Activated gamma-delta T cell (primary cell): ENCODE measurements around the gene ADRA2B.
"Not testable (repeated sequence)": the region's sequence is repeated elsewhere in the genome, so short reads cannot be mapped to it uniquely, and the experiment has no call there.

ENCODE experiments used
- DNase-seq: peaks from one replicate; lab custom pipeline; 2025; lab: John Stamatoyannopoulos, UW

ADRA2B gene

GRCh38 chr2:96089356-96090195 is 26.8 kb downstream of the ADRA2B start:
- no peak for DNase-seq

DNA sequence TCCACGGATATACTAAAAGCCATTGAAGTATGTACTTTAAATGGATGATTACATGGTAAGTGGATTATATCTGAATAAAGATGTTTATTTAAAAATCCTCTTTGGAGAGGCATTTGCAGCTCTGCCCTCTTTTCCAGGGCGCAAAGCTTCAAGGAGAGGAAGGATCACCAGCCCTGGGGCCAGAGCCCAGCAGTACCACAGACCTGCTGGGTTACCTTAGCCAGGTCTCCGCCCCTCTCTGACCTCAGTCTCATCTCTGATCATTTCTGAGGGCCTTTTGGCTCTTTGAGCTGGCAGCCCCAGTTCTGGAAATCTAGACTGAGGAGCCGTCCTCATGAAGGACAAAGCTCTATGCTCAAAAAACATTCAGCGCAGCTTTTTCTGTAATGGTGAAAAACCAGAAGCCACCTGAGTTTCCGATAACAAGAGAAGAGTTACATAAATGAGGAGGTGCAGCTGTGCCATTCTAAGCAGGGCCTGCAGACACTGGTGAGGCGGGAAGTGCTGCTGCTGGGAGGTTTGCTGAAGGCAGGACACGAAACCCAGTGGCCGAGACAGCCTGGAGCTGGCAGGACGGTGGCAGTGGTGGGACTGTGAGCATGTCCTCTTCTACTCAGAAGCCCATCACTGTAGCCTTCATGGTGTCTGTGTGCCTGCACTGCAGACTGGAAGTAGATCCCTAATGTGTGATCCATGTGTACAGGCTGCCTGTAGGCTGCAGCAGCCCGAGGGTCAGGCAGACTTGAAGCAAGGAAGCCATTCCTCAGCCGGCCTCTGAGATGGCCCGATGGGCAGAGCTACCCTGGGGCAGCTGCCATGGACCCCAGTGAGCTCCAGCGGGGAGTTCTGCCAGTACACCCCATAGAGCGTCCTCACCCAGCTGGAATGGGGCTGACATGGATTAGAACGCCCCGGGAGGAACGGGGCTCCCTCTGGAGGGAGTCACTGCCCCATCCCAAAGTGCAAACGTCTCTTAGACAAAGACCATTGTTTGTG is 27.7 kb downstream of the ADRA2B start:
- DNase-seq = no peak

GRCh38 chr2:96087130-96087529 is 29.2 kb downstream of the ADRA2B start:
- DNase-seq = no peak

DNA sequence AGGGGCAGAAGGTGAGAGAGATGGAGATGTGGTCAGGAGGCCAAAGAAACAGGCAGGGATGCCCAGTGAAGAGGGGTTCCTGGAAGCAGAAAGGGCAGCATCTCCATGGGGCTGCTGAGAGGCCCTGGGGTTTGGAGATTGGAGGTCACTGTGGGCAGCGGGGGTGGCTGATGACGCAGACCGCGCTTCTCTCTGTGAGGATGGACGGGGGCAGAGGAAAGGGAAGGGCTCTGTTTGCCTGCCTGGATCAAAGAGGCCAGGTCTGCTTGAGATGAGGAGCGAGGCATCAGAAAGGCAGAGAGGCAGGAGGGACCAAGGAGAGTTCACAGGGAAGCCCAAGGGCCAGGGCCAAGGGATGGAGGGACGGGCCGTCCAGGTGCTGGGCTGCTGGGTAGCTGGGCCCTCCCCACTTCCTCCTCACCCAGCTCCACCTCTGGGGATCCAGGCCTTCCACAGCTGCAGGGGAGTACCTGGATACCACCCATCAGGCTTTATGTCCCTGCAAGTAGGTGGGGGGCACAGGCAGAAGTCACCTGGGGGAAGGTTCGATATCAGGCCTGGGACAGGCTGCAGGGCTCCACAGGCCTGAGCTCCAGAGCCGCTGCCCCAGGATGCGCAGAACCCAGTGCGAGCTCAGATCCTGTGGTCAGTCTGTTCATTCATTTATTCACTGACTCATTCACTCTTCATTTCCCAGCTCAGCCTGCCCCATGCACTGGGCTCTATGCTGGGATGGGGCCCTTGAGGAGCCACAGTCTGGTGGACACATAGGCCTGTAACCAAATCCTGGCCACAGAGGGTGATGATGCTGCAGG is 30.6 kb downstream of the ADRA2B start:
- DNase-seq = no peak

- DNase-seq = not testable (repeated sequence)
Measured at GRCh38 chr2:96084858-96085518, 31.4 kb downstream of the ADRA2B start.

DNA sequence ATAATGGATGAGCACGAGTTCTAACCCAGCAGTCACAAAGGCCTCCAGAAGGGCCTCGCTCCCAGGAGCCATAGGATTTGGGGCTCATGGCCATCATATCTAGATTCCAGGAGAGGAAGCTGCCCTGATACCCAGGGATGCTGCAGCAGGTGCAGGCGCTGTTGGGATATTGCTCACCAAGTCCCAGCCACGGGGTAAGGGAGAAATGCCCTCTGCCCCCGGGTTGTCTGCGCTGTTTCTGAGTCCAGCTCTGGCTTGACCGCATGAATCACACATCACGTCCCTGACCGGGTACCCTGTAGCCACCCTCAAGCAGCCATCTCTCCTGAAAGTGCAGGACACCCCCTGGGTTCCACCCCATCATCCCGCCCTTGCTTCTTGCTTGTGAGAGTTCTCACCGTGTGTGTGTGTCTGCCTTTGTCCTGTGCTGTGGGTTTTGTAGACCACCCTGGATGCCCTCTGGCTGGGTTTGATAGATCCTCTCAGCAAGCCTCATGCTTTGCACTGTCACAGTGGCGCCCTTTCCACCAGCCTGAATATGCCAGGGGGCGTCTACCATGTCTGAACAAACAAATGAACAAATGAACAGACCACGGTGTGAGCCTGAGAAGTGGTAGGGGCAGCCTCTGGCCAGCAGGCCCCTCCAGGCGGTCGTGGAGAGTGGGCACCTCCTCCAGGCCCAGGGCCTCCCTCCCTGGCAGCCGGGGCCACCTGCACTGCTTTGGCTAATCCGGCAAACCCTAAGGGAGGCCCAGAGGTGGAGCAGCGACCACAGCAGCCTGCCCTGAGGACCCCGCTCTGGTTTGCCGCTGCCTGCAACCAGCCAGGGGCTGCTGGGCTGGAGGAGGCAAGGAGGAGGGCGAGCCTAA is 32.1 kb downstream of the ADRA2B start:
- DNase-seq = no peak

DNA sequence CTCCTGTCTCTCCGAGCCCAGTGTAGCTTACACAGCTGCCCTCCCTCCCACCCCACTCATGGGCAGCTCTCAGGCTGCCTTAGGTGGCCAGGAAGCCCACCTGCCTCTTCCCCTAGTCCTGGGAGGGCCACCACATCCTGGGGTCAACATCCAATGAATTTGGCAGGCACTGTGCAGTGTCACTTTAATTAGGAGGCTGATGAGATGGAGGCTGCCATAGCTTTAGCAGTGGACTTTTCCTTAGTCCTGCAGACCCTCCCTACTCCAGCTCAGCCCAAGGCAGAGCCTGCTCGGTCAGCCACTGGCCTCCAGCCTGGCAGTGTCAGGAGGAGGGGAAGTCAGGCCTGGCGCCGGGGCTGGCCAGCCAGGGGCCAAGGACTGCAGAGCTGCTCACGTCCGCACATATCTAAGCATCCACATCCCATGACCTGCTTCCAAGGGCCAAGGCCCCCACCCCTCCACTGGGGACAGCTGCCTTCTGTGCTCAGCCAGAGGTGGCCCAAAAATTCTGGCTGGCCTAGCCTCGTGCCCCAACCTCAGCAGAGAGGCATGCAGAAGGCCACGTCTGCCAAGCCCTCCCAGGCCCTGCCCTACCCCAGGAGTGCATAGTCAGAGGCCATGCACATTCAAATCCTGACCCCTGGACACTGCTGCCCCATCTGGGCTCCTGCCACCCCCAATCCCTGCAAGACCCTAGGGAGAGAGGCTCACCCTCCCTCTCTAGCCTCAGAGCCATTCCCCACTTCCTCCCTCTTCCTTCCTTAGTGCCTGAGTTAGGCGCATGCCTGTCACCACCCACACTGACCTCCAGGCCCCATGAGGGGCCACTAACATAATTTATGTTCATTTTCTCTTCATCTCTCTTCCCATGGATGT is 33.1 kb downstream of the ADRA2B start:
- no peak for DNase-seq

DNA sequence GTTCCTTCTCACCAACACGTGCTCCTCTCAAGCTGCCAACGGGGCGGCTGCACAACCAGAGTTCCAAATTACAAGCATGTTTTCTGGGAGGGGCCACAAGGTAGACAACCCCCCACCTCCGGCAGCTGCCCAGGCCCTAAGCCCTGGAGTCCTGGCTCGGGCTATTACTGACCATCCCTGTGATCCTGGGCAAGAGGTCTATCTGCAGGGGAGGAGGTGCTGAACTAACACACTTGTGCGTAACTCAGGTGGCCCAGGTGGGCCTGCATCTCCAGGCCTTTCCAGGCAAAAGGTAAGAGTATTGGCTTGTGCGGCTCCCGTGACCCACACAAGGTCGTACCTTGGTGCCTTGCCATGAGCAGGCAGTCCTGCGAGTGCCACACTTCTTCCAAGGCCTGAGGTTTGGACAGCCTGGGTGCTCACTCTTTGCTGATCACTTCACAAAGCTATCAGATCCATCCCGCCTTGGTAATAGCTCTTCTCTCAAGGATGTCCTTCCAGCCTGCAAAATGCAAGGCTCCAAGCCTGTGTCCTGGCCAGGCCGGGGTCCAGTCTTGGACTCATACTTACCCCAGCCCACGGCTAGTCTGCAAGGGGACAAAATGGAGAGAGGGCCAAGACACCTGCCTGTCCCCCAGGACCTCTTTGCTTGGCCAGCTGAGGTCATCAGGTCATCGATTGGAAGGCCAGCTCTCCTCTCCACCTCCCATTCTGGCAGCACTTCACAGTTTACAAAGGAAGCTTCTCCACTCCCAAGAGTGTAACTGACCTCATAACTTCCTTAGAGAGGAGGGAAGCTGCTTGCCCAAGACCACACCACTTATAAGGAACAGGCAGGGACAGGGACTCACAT is 33.9 kb downstream of the ADRA2B start:
- no peak for DNase-seq

- DNase-seq = no peak
Measured at GRCh38 chr2:96081042-96081441, 35.3 kb downstream of the ADRA2B start.

DNA sequence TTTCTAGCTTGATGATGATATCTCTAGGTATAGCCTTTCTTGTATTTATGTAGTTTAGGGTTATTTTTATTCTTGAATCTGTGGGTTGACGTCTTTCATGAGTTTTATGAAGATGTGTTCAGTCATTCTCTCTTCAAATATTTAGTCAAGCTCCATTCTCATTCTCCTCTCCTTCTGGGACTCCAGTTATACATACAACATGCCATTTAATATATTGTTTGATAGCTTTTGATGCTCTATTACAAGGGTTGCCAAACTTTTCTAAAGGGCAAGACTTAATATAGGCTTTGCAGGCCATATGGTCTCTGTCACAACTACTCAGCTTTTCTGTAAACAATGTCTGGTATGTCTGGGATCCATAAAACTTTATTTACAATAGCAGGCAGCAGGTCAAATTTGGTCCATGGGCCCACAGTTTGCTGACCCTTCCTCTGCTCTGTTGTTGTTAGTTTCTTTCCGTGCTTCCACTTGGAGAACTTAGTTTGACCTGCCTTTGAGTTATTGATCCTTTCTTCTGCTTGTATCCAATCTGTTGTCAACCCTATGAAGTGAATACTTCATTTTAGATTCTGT is 41.1 kb downstream of the ADRA2B start:
- DNase-seq = no peak

- DNase-seq = no peak
Measured at GRCh38 chr2:96074156-96074555, 42.2 kb downstream of the ADRA2B start.

DNA sequence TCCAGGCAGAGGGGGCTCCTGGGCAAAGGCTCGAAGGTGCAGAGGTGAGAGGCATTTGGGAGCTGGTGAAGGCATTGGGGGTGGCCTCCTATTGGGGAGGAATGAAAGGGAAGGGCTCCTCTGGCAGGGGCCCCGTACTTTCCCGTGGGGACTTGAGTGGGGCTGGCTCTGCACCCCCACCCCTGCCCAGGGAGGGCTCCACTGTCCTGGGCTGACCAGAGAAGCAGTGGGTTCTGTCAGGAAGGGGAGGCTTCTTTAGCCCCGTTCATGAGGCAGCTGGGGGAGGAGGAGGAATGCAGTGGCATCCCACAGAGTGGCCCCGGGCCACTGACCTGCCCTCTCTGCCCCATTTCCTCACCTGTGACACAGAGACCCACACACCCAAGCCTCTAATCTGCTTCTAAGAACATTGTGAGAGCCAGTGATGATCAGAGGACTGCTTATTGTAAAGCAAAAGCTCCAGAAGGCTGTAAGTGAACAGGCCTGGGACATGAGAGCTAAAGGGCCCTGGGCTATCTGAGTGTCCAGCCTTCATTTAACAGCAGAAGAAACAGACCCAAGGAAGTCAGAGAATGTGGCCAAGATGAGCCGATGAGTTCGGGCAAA is 43.1 kb downstream of the ADRA2B start:
- no peak for DNase-seq

DNA sequence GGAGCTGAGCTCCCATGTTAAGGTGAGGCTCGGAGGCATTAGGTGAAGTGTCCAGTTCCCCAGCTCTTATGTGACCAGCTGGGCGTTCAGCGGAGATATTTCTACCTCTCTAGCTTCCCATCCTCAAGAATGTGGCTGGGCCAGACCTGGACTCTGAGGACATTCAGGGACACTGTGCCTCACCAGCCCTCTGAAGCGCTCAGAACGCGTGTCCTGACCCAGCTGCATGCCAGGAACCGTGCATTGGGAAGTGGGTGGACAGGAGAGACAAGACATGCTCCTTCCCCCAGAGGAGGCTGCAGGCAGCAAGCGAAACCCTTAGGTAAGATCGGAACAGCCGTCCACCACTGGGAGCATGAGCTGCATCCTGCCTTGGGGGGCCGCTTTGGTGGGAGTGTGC is 43.6 kb downstream of the ADRA2B start:
- no peak for DNase-seq

GRCh38 chr2:96071977-96072491 is 44.3 kb downstream of the ADRA2B start:
- not testable (repeated sequence) for DNase-seq

DNA sequence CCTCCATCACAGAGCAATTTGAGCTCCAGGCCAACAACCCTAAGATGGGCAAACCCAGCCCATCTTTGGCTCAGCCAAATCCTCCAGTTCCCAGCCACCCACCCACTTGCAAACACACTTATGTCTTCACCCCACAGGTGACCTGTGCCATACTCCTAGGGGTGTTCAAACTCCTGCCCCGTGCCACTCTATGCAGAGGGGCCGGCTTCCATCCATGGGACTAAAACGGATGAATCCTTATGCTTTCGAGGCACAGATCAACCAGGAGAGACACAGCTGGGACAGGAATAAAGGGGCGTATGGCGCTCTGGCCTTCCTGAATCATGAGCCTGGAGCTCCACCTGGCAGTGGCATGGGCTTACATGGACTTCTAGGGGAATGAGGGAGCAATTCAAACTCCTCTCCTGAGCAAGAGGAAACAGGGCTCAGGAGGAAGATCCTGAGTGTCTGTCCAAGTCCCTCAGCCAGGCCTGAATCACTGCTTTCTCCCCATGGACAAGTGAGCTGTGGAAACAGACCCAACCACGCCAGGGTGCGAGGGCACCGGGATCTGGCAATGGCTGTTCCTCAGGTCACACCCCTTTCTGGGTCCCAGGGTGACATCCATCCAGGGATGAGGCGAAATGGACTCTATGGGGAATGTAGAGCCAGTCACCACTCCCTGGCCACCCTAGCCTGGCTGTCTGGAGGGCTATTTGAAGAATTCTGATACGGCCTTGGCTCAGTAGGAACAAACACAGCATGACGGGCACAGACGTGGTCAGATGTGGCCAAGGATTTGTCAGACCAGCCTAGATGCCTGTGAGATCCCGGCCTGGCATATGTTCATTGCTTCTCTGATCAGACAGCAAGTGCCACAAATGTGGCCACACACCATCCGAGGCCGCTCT is 45.0 kb downstream of the ADRA2B start:
- not testable (repeated sequence) for DNase-seq

DNA sequence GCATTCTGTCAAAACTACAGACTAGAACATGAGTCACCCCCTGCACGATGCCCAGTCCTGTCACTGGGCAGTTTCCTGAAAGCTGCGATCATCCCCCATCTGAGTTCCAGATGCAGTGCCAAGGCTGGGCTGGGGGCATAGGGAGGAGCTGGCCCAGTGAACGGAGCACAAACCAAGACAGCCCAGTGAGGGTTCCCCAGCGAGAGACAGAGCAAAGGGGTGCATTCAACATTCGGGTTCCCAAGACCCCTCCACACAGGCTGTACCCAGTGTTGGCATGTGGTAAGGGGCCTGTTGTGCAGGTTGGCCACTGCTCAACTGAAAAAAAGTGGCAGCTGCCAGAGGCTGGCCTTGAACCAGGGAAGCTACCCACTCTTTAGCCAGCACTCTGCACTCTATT is 46.0 kb downstream of the ADRA2B start:
- not testable (repeated sequence) for DNase-seq
